Spleen (tissue), 11 donors: ENCODE results near the gene MTNR1B. TPM values are rescaled to one million over a fixed set of nuclear protein-coding genes. Genes with fewer than 3 reads are reported as not detected.

ENCODE experiments used
- DNase-seq: peaks from one replicate; pipeline ENCODE4 v3.0.0-alpha.2; 2020
- H3K27ac ChIP-seq, 8 donors: fragments of 200-600 bp; sonication (generic) in 7 of 8; 1 replicate in 4 of 8; 2 replicates in 4 of 8; pipeline versions ENCODE4 v1.5.0 to v1.8.0; 2016 to 2021; ENCODE audit warnings: inconsistent platforms in 4 of 8, mild to moderate bottlenecking in 4 of 8, moderate library complexity in 1 of 8
- H3K27me3 ChIP-seq, 7 donors: fragments of 200-600 bp; sonication (generic) in 6 of 7; replicated peaks in 1 of 7; 1 replicate in 4 of 7; 2 replicates in 3 of 7; pipeline versions ENCODE4 v1.5.0 to v1.8.0; 2016 to 2021; ENCODE audit warnings: inconsistent platforms in 3 of 7, mild to moderate bottlenecking in 1 of 7
- H3K36me3 ChIP-seq, 6 donors: fragments of 200-600 bp; sonication (generic) in 5 of 6; 1 replicate in 4 of 6; 2 replicates in 2 of 6; pipeline versions ENCODE4 v1.5.0 to v1.8.0; 2016 to 2021; ENCODE audit warnings: inconsistent platforms in 2 of 6
- H3K4me1 ChIP-seq, 6 donors: fragments of 200-600 bp; sonication (generic) in 5 of 6; 1 replicate in 3 of 6; 2 replicates in 3 of 6; pipeline versions ENCODE4 v1.5.0 to v1.8.0; 2016 to 2021; ENCODE audit warnings: inconsistent platforms in 3 of 6
- H3K4me3 ChIP-seq, 8 donors: fragments of 200-600 bp; sonication (generic) in 7 of 8; 1 replicate in 4 of 8; 2 replicates in 4 of 8; pipeline versions ENCODE4 v1.5.0 to v1.8.0; 2016 to 2021; ENCODE audit warnings: inconsistent platforms in 4 of 8, mild to moderate bottlenecking in 4 of 8, moderate library complexity in 2 of 8
- H3K9me3 ChIP-seq, 8 donors: fragments of 200-600 bp; sonication (generic) in 7 of 8; 1 replicate in 4 of 8; 2 replicates in 4 of 8; pipeline versions ENCODE4 v1.5.0 to v1.8.0; 2016 to 2021; ENCODE audit warnings: inconsistent platforms in 4 of 8
- POLR2A ChIP-seq, 3 donors: fragments of 450-650 bp; IDR thresholded peaks; one replicate each; pipeline ENCODE4 v1.5.1; 2017; ENCODE audit warnings: antibody characterized with exemption in 3 of 3, mild to moderate bottlenecking in 1 of 3
- POLR2AphosphoS5 ChIP-seq, 3 donors: sonication (generic); formaldehyde crosslinking; IDR thresholded peaks; one replicate each; pipeline ENCODE4 v1.5.1; 2017; ENCODE audit warnings: antibody characterized with exemption in 3 of 3
- WGBS, 5 donors: extraction: QIAGEN DNeasy Blood & Tissue Kit in 3 of 5; methylation state at CpG; one replicate each; pipeline versions ENCODE4 v1.1.5 to v1.1.7; 2013 to 2018; 5-methylcytosine and 5-hydroxymethylcytosine counted together
- intact Hi-C: fragments of 100-400 bp; cut with DNase I; formaldehyde crosslinking; loops from one replicate; pipeline ENCODE4 v1.15.0; 2023; ENCODE audit warnings: low total_unique reads
- polyA plus RNA-seq, 3 donors: library from polyadenylated mRNA; stranded (reverse); fragments of 200-250 nt; gene quantifications; one replicate each; pipeline ENCODE4 v1.2.1, GENCODE V29; 2013
- total RNA-seq, 7 donors: library from RNA; depleted of rRNA in 3 of 7; stranded (reverse); fragments of >200 nt in 3 of 7; fragmentation: NEBNext Ultra II Directional in 4 of 7; extraction: Animal tissue kit (Norgen Biotek cat#: 25700) in 4 of 7; gene quantifications; one replicate each; pipeline versions ENCODE4 v1.1.0 to v1.2.1, GENCODE V29; 2016 to 2021
- TF ChIP-seq, protein P1 (sequence below), 11 experiments: fragments of 200-600 bp in 7 of 11; fragments of 450-650 bp in 4 of 11; sonication (generic) in 4 of 11; IDR thresholded peaks in 8 of 11; conservative IDR thresholded peaks in 3 of 11; 1 replicate in 7 of 11; 2 replicates in 4 of 11; pipeline versions ENCODE4 v1.4.0 to v1.8.0; 2016 to 2021; ENCODE audit warnings: antibody characterized with exemption in 11 of 11, inconsistent platforms in 4 of 11, mild to moderate bottlenecking in 1 of 11
- donor health status: healthy with polysubstance abuse.
- donor health status: DM: no; HTN: no; CAD: no; lungs with moderate emphysema.
- donor health status: DM: no; HTN: no; CAD: no.
- donor health status: Bipolar disorder and iron deficiency.
- donor health status: healthy.
- donor health status: DM: no; HTN: no; CAD: no.
- donor health status: DM: yes; HTN: yes; CAD: no.

Gene MTNR1B
- total and polyA plus RNA-seq, 10 donors: not detected

DNA sequence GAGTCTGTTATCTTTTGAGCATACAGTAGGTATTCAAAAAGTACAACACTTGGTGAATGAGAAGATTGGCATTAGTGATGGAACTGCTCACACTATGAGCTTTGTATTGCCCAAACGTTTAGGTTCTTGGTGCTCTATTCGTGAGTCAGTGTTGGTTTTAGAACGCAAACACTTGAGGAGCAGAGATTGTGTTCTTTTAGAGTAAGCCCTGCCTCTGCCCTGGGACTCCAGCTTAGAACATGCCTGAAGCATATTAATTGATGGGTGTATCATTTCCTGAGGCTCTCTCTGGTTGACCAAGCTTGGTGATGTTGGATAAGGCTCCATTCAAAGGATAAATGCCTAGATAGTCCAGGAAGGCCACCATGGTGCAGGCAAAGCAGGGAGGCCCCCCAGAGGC lies 10.9 kb downstream of the MTNR1B start:
- H3K4me1 ChIP-seq: no peaks in the 10 kb centered on the region
- no peaks in the 10 kb centered on the region for H3K36me3 ChIP-seq
- intact Hi-C loops: no loop called here
- TF ChIP-seq POLR2AphosphoS5 (IDR thresholded peaks at IDR 0.05) (no peak), POLR2A (IDR thresholded peaks at IDR 0.05) (no peak)
- TF ChIP-seq, protein P1, sequence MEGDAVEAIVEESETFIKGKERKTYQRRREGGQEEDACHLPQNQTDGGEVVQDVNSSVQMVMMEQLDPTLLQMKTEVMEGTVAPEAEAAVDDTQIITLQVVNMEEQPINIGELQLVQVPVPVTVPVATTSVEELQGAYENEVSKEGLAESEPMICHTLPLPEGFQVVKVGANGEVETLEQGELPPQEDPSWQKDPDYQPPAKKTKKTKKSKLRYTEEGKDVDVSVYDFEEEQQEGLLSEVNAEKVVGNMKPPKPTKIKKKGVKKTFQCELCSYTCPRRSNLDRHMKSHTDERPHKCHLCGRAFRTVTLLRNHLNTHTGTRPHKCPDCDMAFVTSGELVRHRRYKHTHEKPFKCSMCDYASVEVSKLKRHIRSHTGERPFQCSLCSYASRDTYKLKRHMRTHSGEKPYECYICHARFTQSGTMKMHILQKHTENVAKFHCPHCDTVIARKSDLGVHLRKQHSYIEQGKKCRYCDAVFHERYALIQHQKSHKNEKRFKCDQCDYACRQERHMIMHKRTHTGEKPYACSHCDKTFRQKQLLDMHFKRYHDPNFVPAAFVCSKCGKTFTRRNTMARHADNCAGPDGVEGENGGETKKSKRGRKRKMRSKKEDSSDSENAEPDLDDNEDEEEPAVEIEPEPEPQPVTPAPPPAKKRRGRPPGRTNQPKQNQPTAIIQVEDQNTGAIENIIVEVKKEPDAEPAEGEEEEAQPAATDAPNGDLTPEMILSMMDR (IDR thresholded peaks at IDR 0.05 in 8 of 11, conservative IDR thresholded peaks at IDR 0.05 in 3 of 11): no peak
- DNase-seq: no peak
- H3K9me3 ChIP-seq: no peaks in the 10 kb centered on the region
- H3K27me3 ChIP-seq: peaks cover 0 to 5% (median 0%) of the 10 kb centered on the region in 7 donors
- 78 to 86% (median 82%) methylated on average over 3 of the region's 3 CpGs for WGBS, 5 donors
- H3K27ac ChIP-seq: no peak overlapping the region
- no peak overlapping the region for H3K4me3 ChIP-seq

DNA sequence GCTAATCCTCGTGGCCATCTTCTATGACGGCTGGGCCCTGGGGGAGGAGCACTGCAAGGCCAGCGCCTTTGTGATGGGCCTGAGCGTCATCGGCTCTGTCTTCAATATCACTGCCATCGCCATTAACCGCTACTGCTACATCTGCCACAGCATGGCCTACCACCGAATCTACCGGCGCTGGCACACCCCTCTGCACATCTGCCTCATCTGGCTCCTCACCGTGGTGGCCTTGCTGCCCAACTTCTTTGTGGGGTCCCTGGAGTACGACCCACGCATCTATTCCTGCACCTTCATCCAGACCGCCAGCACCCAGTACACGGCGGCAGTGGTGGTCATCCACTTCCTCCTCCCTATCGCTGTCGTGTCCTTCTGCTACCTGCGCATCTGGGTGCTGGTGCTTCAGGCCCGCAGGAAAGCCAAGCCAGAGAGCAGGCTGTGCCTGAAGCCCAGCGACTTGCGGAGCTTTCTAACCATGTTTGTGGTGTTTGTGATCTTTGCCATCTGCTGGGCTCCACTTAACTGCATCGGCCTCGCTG lies 12.1 kb downstream of the MTNR1B start:
- peaks cover 0 to 5% (median 0%) of the 10 kb centered on the region in 7 donors for H3K27me3 ChIP-seq
- H3K27ac ChIP-seq: no peak overlapping the region
- TF ChIP-seq, protein P1 (IDR thresholded peaks at IDR 0.05 in 8 of 11, conservative IDR thresholded peaks at IDR 0.05 in 3 of 11): no peak
- TF ChIP-seq POLR2AphosphoS5 (IDR thresholded peaks at IDR 0.05) (no peak), POLR2A (IDR thresholded peaks at IDR 0.05) (no peak)
- 94 to 97% (median 95%) methylated on average over 24 of the region's 24 CpGs for WGBS, 5 donors
- no peaks in the 10 kb centered on the region for H3K36me3 ChIP-seq
- no peaks in the 10 kb centered on the region for H3K9me3 ChIP-seq
- no peak overlapping the region for H3K4me3 ChIP-seq
- no peak for DNase-seq
- intact Hi-C loops: no loop called here
- no peaks in the 10 kb centered on the region for H3K4me1 ChIP-seq

DNA sequence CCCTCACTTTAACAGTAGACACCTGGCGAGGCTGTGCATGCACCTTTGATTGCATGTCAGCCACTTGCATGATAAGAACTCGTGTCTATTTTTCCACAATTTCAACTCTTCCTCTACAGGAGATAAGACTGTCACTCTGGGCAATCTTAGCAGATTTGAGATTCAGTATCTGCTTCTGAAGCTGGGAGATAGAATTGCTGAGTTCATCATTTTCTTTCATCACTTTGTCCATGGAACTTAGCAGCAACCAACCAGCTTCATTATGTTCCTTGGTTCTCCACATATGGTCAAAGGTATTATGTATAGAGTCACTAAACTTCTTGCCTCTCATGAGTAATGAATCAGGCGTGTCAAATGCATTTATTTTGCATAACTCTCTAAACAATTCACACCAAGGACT lies 17.1 kb downstream of the MTNR1B start:
- TF ChIP-seq, protein P1 (IDR thresholded peaks at IDR 0.05 in 8 of 11, conservative IDR thresholded peaks at IDR 0.05 in 3 of 11): no peak
- TF ChIP-seq POLR2A (IDR thresholded peaks at IDR 0.05) (no peak), POLR2AphosphoS5 (IDR thresholded peaks at IDR 0.05) (no peak)
- Histone ChIP-seq H3K27me3 (no peaks in the 10 kb centered on the region), H3K9me3 (peaks cover 0 to 26% (median 15%) of the 10 kb centered on the region in 8 donors), H3K4me1 (no peaks in the 10 kb centered on the region), H3K4me3 (no peak overlapping the region), H3K36me3 (no peaks in the 10 kb centered on the region), H3K27ac (no peak overlapping the region)
- intact Hi-C loops: no loop called here
- 66 to 85% (median 72%) methylated on average over 3 of the region's 3 CpGs for whole genome bisulfite sequencing, 5 donors
- no peak for DNase-seq

DNA sequence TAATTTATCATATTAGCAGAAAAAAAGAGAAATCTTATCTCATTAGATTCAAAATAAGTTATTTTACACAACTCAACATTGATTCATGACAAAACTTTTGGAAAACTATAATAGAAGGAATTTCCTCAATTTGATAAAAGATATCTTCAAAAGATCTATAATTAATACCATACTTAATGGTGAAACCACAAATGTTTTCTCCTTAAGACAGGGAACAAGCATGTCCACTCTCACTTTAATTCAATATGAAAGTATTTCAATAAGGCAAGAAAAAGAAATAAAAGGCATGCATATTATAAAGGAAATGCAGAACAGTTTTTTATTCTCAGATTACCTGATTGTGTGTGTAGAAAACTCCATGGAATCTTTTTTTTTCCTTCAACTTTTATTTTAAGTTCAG lies 23.6 kb downstream of the MTNR1B start:
- intact Hi-C loops: no loop called here
- Histone ChIP-seq H3K4me3 (no peak overlapping the region), H3K36me3 (no peaks in the 10 kb centered on the region), H3K27me3 (no peaks in the 10 kb centered on the region), H3K4me1 (no peaks in the 10 kb centered on the region), H3K27ac (no peak overlapping the region), H3K9me3 (peaks cover 0 to 33% (median 18%) of the 10 kb centered on the region in 8 donors)
- DNase-seq: no peak
- TF ChIP-seq POLR2AphosphoS5 (IDR thresholded peaks at IDR 0.05): no peak
- TF ChIP-seq, protein P1 (IDR thresholded peaks at IDR 0.05 in 8 of 11, conservative IDR thresholded peaks at IDR 0.05 in 3 of 11): no peak
